Measurements from ENCODE around the gene ALDH8A1. TPM values are rescaled to one million over a fixed set of nuclear protein-coding genes. Genes with fewer than 3 reads are reported as not detected.

ALDH8A1 gene
- total and polyA plus RNA-seq, 2 experiments from 2014 or later = 8.0 to 9.9 TPM

DNA sequence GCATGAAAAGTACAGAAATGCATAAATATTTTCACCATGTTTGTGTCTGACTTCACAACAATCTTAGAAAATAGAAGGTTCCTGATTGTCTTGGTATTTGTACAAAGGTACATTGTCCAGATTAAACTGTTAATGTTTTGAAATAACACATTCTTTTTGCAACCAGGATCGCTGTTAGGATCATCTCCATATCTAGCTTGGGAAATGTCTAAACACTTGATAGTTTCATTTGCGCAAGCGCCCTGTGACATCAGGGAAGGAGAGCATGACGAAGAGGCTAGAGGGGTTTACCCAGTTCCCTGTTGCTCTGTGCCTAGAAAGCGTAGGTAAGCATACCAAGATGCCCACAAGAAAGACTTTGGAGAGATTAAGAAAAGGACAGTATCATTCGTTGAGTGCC lies 19.4 kb downstream of the ALDH8A1 start:
- Histone ChIP-seq H3K27ac (no peak overlapping the region), H4K20me1 (ENCODE audit: insufficient read depth, poor library complexity, severe bottlenecking) (no peaks in the 10 kb centered on the region), H3K4me3 (no peak overlapping the region), H3K9me2 (replicated peaks; ENCODE audit: insufficient read depth) (no peaks in the 10 kb centered on the region), H3K9me3 (ENCODE audit: low read depth) (no peaks in the 10 kb centered on the region), H2AFZ (no peak overlapping the region), H3K36me3 (replicated peaks; ENCODE audit: insufficient read depth, low read depth) (no peaks in the 10 kb centered on the region), H3K4me1 (ENCODE audit: insufficient read depth) (peaks cover 6% of the 10 kb centered on the region), H3K4me2 (no peak overlapping the region), H3K27me3 (no peaks in the 10 kb centered on the region), H3K79me2 (no peaks in the 10 kb centered on the region)
- 89% methylated on average over 6 of the region's 6 CpGs for WGBS (ENCODE audit: low lambda C conversion rate, missing lambda C conversion rate)
- TF ChIP-seq EZH2phosphoT487 (IDR thresholded peaks at IDR 0.05; ENCODE audit: low read depth, severe bottlenecking, unreplicated experiment) (no peak), EZH2 (IDR thresholded peaks at IDR 0.05; ENCODE audit: borderline replicate concordance) (no peak)
- TF ChIP-seq, protein P1, sequence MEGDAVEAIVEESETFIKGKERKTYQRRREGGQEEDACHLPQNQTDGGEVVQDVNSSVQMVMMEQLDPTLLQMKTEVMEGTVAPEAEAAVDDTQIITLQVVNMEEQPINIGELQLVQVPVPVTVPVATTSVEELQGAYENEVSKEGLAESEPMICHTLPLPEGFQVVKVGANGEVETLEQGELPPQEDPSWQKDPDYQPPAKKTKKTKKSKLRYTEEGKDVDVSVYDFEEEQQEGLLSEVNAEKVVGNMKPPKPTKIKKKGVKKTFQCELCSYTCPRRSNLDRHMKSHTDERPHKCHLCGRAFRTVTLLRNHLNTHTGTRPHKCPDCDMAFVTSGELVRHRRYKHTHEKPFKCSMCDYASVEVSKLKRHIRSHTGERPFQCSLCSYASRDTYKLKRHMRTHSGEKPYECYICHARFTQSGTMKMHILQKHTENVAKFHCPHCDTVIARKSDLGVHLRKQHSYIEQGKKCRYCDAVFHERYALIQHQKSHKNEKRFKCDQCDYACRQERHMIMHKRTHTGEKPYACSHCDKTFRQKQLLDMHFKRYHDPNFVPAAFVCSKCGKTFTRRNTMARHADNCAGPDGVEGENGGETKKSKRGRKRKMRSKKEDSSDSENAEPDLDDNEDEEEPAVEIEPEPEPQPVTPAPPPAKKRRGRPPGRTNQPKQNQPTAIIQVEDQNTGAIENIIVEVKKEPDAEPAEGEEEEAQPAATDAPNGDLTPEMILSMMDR (IDR thresholded peaks at IDR 0.05; ENCODE audit: poor library complexity) = no peak
- DNase-seq (ENCODE audit: low spot score) = no peak

DNA sequence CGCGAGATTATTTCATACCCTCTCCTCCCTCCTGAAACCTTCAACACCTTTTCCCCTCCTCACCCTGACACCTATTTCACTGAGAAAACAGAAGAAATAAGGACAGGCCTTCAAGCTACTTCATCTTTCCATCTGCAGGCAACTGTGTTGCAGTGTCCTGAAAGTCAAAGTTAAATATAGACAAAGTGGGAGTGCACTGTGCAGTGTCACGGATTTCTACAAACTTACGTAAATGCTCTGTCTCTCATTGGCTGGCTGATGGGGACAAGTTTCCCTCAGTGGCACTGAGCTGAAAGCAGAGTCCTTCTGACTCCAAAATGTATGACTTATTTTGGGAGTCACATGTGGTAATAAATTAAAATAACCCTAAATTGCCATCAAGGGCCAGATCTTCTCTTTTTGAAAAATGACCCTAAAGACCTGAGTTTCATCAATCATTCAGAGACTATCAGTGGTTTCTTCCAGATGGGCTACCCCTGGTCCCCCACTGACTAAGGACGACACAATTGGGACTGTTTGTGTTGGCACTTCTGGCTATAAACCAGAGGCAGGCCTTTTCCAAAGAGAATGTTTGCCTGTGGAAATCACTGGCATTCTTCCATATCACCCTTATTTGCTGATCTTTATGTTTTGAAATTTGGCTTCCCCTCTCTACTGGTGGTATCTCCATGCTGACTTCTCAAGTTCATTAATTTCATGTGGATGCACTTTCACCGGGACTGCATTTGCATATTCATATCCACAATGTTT lies 21.6 kb downstream of the ALDH8A1 start:
- H3K79me2 ChIP-seq = no peaks in the 10 kb centered on the region
- no peaks in the 10 kb centered on the region for H4K20me1 ChIP-seq (ENCODE audit: insufficient read depth, poor library complexity, severe bottlenecking)
- TF ChIP-seq, protein P1 (IDR thresholded peaks at IDR 0.05; ENCODE audit: poor library complexity) = no peak
- no peak for TF ChIP-seq EZH2phosphoT487 (IDR thresholded peaks at IDR 0.05; ENCODE audit: low read depth, severe bottlenecking, unreplicated experiment)
- no peak overlapping the region for H3K4me3 ChIP-seq
- H3K36me3 ChIP-seq (replicated peaks; ENCODE audit: insufficient read depth, low read depth) = no peaks in the 10 kb centered on the region
- no peak overlapping the region for H3K27ac ChIP-seq
- H3K4me1 ChIP-seq (ENCODE audit: insufficient read depth) = no peaks in the 10 kb centered on the region
- H3K27me3 ChIP-seq = no peaks in the 10 kb centered on the region
- H3K9me2 ChIP-seq (replicated peaks; ENCODE audit: insufficient read depth) = no peaks in the 10 kb centered on the region
- no peak for DNase-seq (ENCODE audit: low spot score)
- H3K4me2 ChIP-seq = no peak overlapping the region
- H2AFZ ChIP-seq = no peak overlapping the region
- WGBS (ENCODE audit: low lambda C conversion rate, missing lambda C conversion rate) = 88% methylated on average over 6 of the region's 6 CpGs
- no peaks in the 10 kb centered on the region for H3K9me3 ChIP-seq (ENCODE audit: low read depth)

DNA sequence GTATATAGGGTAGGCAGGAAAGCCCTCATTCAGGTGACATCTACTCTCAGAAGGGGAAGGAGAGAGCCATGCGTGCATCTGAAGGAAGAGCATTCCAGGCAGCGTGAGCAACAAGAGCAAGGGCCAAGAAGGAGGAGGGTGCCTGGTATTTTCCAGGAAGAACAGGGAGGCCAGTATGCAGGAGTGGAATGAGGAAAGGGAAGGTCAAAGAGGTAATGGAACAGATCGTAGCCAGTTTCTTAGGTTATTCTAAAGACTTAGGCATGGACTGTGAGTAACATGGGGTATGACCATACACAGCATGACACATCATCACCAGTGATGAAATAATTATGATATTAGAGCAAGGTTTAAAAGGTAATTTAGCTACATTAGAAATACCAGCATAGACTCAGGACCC lies 24.1 kb downstream of the ALDH8A1 start:
- TF ChIP-seq EZH2phosphoT487 (IDR thresholded peaks at IDR 0.05; ENCODE audit: low read depth, severe bottlenecking, unreplicated experiment) = no peak
- TF ChIP-seq, protein P1 (IDR thresholded peaks at IDR 0.05; ENCODE audit: poor library complexity) = no peak
- TF ChIP-seq EZH2 (IDR thresholded peaks at IDR 0.05; ENCODE audit: borderline replicate concordance) = no peak

More for the DNA sequence above, 24.1 kb downstream of the ALDH8A1 start:
- no peaks in the 10 kb centered on the region for H3K9me3 ChIP-seq (ENCODE audit: low read depth)
- no peak for DNase-seq (ENCODE audit: low spot score)
- no peak overlapping the region for H2AFZ ChIP-seq
- no peaks in the 10 kb centered on the region for H3K4me1 ChIP-seq (ENCODE audit: insufficient read depth)
- no peak overlapping the region for H3K4me2 ChIP-seq
- 85% methylated on average over 3 of the region's 3 CpGs for WGBS (ENCODE audit: low lambda C conversion rate, missing lambda C conversion rate)
- H3K36me3 ChIP-seq (replicated peaks; ENCODE audit: insufficient read depth, low read depth) = no peaks in the 10 kb centered on the region
- H3K79me2 ChIP-seq = no peaks in the 10 kb centered on the region
- H3K27ac ChIP-seq = no peak overlapping the region
- H3K4me3 ChIP-seq = no peak overlapping the region
- no peaks in the 10 kb centered on the region for H4K20me1 ChIP-seq (ENCODE audit: insufficient read depth, poor library complexity, severe bottlenecking)
- H3K27me3 ChIP-seq = no peaks in the 10 kb centered on the region
- no peaks in the 10 kb centered on the region for H3K9me2 ChIP-seq (replicated peaks; ENCODE audit: insufficient read depth)

All from hepatocyte (in vitro differentiated cells).